ENCODE measurements around the gene ERRFI1.

The ERRFI1 gene

DNA sequence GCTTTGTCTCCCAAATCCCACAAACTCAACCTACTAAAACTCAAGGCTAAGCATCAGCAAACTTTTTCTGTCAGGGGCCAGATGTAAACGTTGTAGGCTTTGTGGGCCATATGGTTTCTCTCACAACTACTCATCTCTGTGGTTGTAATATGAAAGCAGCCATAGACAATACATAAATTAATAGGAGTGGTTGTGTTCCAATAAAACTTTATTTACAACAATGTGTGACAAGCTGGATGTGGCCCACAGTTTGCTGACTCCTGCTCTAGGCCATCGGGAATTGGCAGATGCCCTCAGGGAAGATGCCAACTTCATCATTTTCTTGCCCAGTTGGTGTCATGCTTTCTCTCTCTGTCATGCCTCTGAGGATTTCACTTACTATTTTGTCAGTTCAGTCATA is 17.5 kb upstream of the ERRFI1 start:
- DNase-seq (ENCODE audit: low read depth), result no peak

DNA sequence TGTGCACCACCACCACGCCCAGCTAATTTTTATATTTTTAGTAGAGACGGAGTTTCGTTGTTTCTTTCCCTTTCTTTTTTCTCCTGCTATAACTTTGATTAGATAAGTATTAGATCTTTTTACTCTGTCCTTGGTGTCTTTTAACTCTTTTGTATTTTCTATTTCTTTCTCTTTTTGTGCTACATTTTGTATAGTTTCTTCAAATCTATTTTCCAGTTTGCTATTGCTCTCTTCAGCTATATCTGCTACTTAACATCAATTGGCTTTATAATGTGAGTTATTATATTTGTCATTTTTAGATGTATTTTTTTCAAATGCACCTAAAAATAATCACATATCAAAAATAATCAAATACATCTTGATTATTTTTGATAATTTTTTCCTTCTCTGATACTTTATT is 16.0 kb upstream of the ERRFI1 start:
- DNase-seq (ENCODE audit: low read depth), result no peak

DNA sequence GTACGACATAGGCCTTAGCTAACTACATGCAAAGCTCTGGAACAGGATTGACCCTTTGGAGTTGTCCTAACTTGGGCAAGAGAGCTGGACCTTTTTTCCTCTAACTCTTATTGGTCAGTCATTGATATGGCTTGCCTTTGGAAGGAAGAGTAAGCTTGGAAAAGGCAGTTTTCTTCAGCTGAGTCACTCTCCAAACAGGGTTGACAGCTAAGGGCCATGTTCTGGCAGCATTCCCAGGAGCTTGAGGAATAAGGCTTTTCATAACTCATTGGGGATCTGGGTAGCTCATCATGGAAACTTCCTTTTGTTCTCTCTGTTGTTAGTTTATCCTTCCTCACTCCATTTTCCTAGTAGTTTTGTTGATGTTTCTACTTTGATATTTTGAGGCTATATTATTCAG is 14.5 kb upstream of the ERRFI1 start:
- peak; percentile 97 for DNase-seq (ENCODE audit: low read depth)

DNA sequence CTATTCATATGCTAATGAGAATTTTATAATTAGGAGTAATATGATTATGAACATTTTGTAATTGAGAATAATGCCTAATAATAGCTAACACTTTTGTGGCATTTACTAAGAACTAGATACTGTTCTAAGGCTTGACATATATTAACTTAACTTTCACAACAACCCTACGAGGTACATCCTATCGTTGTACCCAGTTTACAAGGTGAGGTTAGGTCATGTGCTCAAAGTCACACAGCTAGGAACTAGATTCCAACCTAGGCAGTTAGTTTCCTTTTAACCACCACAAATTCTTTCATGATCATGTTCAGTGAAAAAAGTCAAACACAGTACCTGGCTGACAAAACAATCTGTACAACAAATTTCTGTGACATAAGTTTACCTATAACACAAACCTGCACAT is 13.0 kb upstream of the ERRFI1 start:
- DNase-seq (ENCODE audit: low read depth), result no peak

DNA sequence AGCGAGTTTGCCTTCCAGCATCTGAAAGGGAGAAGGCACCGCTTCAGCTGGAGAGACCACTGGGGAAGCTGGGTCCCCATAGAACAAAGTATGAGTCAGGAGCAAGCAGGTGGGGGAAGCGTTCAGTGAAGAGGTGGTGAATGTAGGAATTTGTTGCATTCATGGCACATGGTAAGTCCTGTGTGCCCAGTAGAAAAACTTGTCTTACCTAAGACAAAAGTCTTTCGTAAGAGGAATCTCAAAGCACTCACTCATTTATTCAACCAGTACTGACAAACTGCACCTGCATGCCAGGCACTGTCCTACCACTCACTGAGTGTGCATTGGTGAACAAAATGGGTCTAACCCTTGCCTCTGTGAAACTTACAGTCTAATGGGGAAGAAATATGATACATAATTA is 9.2 kb upstream of the ERRFI1 start:
- DNase-seq (ENCODE audit: low read depth), result no peak

DNA sequence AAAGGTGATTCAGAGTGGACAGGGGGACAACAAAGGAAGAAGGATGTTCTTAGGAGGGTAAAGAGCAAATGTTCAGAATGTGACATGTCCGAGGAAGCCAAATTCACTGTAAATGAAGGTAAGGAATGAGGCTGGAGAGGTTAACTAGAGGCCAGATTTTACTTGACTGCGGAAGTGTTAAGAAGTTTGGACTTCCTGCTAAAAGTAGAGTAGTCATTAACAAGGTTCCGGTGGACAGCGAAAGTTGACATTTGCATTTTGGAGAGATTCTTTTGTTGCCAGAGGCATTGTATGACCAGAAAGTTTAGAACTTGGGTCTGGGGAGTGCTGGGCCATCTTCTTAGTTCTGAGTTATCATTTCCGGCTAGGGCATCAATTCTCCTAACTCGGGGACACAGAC is 7.2 kb upstream of the ERRFI1 start:
- DNase-seq (ENCODE audit: low read depth), result no peak

DNA sequence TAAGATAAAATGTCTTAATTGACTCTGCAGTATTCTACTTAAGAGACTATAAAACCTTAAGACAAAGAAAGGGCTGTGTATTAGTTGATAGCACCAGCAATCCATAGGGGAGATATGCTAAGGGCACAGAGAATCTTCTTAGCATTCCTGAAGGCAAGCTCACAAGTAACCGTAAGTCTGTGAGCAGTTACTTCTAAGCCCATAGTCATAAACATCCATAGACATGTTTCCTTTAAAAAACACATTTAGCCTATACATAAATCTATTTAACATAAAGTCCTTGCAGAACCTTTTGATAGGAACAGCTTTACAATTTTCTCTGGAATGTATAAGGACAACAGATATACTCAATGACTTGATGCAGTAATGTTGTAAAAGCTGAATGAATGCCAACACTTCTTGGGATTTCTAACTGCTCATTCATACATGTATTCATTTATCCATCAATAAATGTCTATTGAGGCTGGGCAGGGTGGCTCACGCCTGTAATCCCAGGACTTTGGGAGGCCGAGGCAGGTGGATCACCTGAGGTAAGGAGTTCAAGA is 6.3 kb upstream of the ERRFI1 start:
- no peak for DNase-seq (ENCODE audit: low read depth)

DNA sequence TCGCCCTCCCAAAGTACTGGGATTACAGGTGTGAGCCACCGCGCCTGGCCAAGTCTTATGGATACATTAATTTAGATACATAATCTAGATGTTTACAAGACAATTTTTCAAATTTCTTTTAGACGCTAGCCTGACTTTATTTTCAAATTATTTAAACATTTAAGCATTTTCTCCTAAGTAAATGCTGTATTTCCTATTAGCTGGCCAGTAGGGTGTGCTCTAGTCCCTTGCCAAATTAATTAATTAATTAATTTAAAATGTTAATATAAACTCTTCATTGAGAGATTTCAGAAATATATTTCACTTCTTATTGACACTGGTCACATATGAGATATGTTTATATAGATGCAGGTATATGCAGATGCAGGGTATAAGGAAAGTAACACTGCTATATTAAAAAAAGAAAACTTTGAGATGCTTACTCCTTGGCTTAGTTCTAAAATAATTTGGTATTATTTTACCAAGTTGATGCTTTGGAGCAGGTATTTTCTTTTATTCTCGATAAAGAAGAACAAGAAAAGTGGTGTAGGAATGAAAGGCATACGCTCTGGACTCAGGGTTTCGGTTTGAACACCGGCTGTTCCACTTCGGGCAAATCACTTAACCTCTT is 5.2 kb upstream of the ERRFI1 start:
- DNase-seq (ENCODE audit: low read depth), result no peak

DNA sequence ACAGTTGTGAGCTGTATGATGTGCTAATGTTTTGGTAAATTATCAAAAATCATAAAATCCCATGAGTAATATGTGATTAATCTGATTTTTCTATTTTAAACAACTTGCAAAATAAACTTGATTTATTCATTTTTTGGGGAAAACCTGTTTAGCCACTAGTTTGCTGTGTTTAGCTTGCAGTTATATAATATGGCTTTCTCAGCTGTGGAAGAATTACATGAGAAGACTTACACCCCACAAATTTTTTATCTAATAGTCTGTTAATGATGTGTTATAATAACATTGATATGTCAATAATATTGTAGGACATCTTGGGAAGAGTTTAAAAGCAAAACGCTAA is 2.4 kb upstream of the ERRFI1 start:
- no peak for DNase-seq (ENCODE audit: low read depth)

DNA sequence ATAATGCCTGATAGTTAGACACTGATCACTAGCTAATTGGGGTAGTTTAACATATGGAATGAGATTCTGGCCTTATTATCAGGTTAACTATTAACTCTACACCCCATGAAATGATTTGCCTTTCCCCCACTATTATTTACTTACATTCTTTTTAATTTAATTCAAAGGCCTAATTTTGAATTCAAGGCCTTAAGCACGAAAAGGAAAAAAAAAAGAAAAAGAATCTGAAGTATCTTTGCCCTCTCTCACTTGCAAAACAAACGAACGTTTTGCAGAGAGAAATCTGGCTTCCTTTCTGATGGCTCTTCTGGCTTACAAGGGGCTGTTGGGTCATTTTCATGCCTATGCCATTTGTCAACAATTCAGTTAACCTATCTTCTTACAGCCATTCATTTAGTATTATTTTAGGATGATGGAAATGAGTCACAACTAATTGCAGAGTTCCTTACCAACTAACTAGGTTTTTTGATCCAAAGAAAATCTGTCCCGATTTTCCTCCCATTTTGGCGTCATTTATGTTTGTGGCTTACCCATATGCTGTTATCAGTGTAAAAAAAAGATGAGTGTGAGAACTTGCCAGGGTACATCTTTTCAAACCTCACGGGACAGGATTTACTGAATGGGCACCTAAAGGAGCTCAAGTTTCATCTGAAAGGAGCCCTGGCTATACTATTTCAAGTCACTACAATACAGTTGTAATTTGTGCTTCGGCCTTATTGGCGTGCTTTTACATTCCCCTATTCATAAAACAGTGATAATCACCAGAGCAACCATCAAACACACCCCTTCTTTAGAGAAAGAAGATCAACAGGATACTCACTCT is 1.9 kb upstream of the ERRFI1 start:
- DNase-seq (ENCODE audit: low read depth), result peak; percentile 91

DNA sequence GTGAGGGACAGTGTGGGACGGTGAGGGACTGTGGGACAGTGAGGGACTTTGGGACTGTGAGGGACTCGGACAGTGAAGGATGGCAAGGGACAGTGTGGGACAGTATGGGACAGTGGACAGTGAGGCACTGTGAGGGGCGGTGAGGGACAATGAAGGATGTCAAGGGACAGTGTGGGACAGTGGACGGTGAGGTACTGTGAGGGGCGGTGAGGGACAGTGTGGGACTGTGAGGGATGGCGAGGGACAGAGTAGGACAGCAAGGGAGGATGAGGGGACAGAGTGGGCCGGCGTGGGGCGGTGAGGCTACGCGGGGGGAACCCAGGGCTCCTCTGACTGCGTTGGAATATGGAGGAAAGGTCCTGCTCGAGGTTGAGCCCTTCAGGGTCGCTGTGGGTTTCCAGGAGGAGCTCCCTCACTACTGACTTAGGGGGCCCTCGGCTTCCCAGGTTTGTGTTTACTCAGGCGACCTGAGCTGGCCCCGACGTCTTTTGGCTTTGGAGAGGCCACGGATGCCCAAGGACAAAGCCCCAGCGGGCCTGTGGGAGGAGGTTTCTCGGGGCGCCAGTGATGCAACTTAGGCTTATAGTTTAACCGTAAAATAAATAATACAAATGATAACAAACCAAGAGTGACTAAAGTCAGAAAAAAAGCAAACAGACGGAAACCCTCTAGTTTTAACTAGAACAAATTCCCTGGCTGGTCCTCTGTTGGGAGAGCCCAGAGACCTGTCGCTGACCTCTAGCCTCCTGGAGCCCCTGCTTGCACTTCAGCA is 1.1 kb upstream of the ERRFI1 start:
- DNase-seq (ENCODE audit: low read depth), result no peak

DNA sequence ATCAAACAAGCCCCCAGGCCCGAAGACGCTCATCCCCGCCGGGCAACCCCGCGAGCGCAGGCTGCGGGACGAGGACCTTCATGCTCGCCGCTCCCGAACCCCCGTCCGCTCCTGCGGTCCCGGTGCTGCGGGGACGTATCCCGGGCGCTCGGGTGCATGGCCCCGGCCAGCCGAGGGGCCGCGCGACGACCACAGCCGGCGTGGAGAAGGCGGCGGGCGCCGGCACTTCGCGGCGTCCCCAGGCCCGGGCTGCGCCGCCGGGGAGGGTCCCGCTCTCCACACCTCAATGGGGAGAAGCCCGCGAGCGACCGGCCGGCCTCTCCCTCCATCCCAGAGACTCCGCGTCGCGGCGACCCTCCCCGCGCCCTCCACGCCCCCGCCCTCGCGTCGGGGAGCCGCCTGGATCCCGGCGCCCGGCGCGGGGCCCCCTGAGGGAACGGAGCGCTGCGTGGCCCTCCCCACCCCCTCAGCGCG is 401 bp downstream of the ERRFI1 start:
- no peak for DNase-seq (ENCODE audit: low read depth)

DNA sequence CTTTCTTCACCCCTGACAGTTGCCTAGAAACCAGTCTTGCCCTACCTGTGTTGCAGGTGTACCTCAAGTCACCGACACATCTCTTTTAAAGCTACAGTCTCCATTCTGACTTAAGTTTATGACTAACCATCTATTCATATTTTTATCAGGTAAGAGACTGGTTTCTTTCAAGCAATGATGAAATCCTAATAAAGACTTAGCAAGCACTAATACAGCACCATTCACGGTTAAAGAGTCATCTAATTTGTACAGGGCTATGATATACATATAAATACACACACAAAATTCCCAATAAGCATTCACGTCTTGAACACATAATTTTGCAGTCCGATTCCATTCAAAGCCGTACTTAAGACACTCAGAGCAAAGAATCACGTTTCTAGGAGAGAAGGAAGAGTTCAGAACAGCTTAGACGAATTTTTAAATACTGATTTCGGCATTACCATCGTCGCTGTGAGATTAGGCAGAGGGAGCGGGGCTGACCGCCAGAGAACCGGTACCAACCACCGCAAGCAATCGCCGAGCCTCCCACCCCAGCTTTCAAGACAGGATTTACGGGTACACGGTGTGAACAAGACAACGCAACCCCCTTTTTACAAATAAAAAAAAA is 943 bp downstream of the ERRFI1 start:
- DNase-seq (ENCODE audit: low read depth), result no peak

DNA sequence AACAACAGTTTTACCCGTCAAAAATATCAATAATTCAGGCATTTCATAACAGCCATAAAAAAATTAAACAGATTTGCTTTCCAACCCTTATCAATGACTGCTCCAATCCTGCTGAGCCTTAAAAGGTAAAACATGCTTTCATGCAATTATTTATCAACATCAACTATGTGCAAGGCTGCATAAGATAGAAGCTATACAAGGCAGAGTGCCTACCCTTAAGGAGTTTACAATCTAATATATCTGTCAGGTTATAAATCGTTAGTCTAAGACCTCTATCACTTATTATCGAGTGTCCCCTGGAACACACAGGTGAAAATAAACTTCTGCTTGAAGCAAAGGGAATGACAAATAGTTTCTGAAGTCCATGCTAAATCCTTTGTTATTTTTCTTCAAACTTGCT is 1.8 kb downstream of the ERRFI1 start:
- no peak for DNase-seq (ENCODE audit: low read depth)

DNA sequence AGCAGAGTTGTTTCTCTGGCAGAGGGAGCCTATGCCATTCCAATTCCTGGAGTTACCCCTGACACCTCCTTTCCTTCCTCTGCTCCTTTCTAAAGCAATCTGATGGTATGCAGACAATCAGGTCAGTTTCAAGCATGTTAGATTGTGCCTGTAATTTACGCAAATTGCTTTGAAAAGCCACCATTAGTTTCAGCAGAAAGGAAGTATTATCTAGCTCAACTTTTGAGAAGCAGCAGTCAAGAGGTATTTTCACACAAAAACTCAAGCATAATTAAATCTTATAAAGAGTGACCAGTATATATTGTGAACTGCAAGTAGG is 2.2 kb downstream of the ERRFI1 start:
- DNase-seq (ENCODE audit: low read depth), result no peak

DNA sequence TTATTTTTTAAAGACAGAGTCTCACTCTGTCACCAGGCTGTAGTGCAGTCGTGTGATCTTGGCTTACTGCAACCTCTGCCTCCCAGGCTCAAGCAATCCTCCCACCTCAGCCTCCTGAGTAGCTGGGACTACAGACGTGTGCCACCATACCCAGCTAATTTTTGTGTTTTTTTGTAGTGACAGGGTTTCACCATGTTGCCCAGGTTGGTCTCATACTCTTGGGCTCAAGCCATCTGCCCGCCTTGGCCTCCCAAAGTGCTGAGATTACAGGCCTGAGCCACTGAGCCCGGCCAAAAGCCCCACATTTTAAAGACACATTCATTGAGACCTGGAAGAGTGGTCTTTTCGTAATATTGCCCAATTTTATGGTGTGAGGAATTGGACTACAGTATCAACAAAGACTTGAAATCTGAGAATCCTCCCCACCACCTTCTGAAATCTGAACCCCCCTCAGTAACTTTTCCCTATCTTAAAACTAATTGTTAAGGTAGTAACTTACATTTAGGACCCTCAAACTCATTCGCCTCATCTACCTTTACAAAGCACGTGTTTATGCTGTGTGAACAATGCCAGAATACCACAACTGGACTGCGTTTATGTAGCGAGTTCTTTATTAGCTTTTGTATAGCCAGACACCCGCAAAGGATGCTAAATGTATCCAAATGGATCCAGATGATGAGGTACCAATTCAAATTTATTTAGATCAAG is 2.7 kb downstream of the ERRFI1 start:
- DNase-seq (ENCODE audit: low read depth), result no peak

DNA sequence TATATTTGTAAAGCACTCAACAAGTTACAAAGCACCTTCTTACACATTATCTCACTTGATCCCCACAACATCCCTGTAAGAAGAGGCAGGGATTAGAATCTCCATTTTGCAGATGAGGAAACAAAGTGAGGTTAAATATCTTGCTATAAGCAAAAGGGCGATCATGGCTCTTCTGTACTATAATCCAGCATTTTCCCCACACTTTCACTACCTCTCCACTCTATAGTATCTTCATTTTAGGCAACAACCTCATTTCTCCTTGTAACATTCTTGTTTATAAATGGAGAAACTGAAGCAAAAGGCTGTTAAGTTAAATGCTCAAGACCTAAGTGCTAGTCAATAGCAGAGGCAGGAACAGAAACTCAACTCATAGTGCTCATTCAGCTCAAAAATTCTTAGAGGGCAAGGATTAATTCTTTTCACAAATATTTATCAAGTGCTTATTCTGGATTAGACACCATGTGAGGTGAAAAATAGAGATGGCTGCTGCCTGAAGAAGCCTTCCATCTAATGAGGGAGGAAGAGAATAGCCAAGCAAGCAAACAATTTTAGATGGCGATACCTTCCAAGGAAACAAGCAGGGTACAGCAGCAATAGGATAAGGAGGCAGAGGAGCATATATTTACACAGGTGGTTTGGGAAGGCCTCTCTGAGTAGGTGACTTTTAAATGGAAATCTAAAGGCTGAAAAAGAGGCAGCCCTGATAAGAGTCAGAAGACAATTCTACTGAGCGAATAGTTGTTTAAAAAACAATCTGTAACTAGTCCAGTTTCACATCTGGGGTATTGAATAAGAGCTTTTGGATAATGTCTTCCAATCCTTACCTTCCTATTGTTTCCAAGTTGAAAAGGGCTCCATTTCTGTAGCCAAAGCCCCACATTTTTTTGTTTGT is 3.5 kb downstream of the ERRFI1 start:
- no peak for DNase-seq (ENCODE audit: low read depth)

DNA sequence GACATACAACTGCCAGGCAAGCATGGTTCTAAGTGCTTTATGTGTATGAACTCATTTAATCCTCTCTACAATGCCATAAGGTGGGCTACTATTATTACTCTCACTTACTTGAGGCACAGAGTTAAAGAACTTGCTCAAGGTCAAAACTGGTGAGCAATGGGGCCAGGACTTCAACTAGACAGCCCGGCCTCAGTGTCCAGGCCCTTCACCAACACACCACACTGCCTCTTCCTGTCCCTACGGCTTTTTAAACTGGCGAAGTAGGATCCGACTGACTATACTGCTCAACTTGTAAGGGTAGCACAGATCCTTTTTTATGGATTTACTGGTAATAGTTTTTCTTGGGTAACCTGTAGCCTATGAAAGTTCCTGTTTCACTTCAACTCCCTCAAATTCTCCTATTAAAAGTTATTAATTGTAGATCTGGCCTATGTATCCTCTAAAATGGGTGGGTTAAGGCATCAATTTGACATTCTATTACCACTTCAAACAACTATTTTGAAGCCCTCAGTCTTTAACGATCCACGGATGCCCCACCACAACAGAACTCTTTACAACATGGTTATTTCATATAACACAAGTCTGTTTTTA is 4.3 kb downstream of the ERRFI1 start:
- DNase-seq (ENCODE audit: low read depth), result no peak

DNA sequence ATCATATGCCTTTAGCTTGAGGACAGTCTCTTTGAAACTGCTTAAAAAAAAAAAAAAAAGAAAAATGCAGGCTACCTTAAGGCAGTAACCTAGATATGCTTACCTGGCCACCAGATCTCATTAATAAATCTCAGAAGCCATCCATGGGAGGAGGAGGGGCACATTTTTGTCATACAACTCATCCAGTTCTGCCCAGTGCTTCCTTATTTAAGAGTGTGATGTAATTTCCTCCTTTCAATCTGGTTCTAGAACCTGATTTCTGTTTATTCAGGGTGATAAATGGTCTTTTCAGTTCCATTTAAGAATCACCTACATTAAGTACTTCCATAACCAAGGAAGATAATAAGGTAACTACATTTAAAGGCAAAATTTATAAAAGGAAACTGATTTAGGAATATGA is 6.1 kb downstream of the ERRFI1 start:
- no peak for DNase-seq (ENCODE audit: low read depth)

DNA sequence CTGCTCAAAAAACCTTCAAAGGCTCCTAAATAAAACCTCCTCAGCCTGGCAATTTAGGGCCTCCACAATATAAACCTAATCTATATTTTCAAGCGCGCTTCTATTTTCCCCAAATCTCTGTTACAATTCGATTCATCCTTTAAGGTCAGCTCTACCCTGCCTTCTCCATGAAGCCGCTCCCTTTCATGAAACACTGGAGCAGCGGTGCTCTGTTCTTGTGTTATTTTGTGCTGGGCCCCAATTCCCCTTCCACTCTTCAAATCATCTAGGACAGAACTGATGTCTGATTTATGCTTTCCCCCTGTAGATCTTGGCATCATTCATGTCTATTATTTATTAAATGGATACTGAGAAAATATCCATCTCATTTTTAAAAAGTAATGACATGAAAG is 6.9 kb downstream of the ERRFI1 start:
- no peak for DNase-seq (ENCODE audit: low read depth)

Measured in HS-5 (cell line).